SU-DHL-6 (cell line): ENCODE results near the gene RGS19.

Source experiments
- H2AFZ ChIP-seq: fragments of 200-600 bp; sonication (generic); 2 replicates; pipeline ENCODE4 v1.6.1; 2014; ENCODE audit warnings: low read depth, mild to moderate bottlenecking, moderate library complexity, mixed read lengths, antibody characterized with exemption, low read length; ENCODE audit not compliant: severe bottlenecking
- H3F3A ChIP-seq: fragments of 200-600 bp; shearing (Covaris generic); 2 replicates; pipeline ENCODE4 v1.6.0; 2016; ENCODE audit warnings: antibody characterized with exemption, mild to moderate bottlenecking; ENCODE audit not compliant: insufficient read depth
- H3K27ac ChIP-seq: fragments of 200-600 bp; sonication (generic); 2 replicates; pipeline ENCODE4 v1.5.1; 2016; ENCODE audit warnings: low read depth, mild to moderate bottlenecking, low read length, moderate library complexity, mixed read lengths
- H3K27me3 ChIP-seq: fragments of 200-600 bp; sonication (generic), shearing (Covaris generic); 2 replicates; pipeline ENCODE4 v1.6.0; 2014; ENCODE audit warnings: mild to moderate bottlenecking, low read length
- H3K36me3 ChIP-seq: fragments of 200-600 bp; sonication (generic); 2 replicates; pipeline ENCODE4 v1.6.1; 2014; ENCODE audit warnings: mild to moderate bottlenecking, low read length, mixed read lengths
- H3K4me2 ChIP-seq: fragments of 300-600, 200-600 bp; shearing (Covaris generic), sonication (generic); 2 replicates; pipeline ENCODE4 v1.6.0; 2014; ENCODE audit warnings: low read length, low read depth, mild to moderate bottlenecking; ENCODE audit not compliant: poor library complexity, severe bottlenecking
- H3K4me3 ChIP-seq: fragments of 200-600 bp; sonication (generic); 2 replicates; pipeline ENCODE4 v1.5.1; 2014; ENCODE audit warnings: antibody characterized with exemption, low read length, mild to moderate bottlenecking, mixed read lengths; ENCODE audit not compliant: insufficient read depth, poor library complexity, severe bottlenecking
- H3K79me2 ChIP-seq: fragments of 200-600 bp; sonication (generic); 2 replicates; pipeline ENCODE4 v1.6.1; 2014; ENCODE audit warnings: mild to moderate bottlenecking, low read length, moderate library complexity; ENCODE audit not compliant: insufficient read depth
- H3K9ac ChIP-seq: fragments of 200-600 bp; sonication (generic); 2 replicates; pipeline ENCODE4 v1.7.0; 2014; ENCODE audit warnings: mild to moderate bottlenecking, low read length
- H3K9me2 ChIP-seq: fragments of 200-600 bp; sonication (generic); replicated peaks from 2 replicates; pipeline ENCODE4 v1.6.1; 2014; ENCODE audit warnings: low read length; ENCODE audit not compliant: insufficient read depth
- H3K9me3 ChIP-seq: fragments of 200-600 bp; sonication (generic); 2 replicates; pipeline ENCODE4 v1.6.1; 2014; ENCODE audit warnings: low read length, mixed read lengths; ENCODE audit not compliant: insufficient read depth
- H4K20me1 ChIP-seq: fragments of 200-600 bp; sonication (generic); 2 replicates; pipeline ENCODE4 v1.6.1; 2014; ENCODE audit warnings: low read depth, mild to moderate bottlenecking, antibody characterized with exemption, low read length, moderate library complexity, mixed read lengths
- CTCF ChIP-seq: fragments of 200-600 bp; sonication (generic); IDR thresholded peaks from one replicate; pipeline ENCODE4 v1.5.1; 2017; ENCODE audit warnings: antibody characterized with exemption, mild to moderate bottlenecking, low read length, moderate library complexity; ENCODE audit not compliant: insufficient read depth, poor library complexity, severe bottlenecking
- EZH2phosphoT487 ChIP-seq: fragments of 200-600 bp; sonication (generic), shearing (Covaris generic); conservative IDR thresholded peaks from 2 replicates; pipeline ENCODE4 v1.6.1; 2018; ENCODE audit warnings: mild to moderate bottlenecking, antibody characterized with exemption, low read length, moderate library complexity, mixed read lengths

Gene RGS19

GRCh38 chr20:64083378-64083803, 4.1 kb upstream of the RGS19 start:
- Histone ChIP-seq H3K79me2 (no peaks in the 10 kb centered on the region), H3K4me2 (peak overlapping the region; percentile 36), H3F3A (peaks cover 25% of the 10 kb centered on the region; the same call in 1 of the 2 replicates)

GRCh38 chr20:64082820-64083377, 3.6 kb upstream of the RGS19 start:
- H4K20me1 ChIP-seq: no peaks in the 10 kb centered on the region
- peak overlapping the region; percentile 36 for H3K4me2 ChIP-seq
- H2AFZ ChIP-seq: no peak overlapping the region
- no peaks in the 10 kb centered on the region for H3K9me2 ChIP-seq
- no peaks in the 10 kb centered on the region for H3K9me3 ChIP-seq
- H3K27me3 ChIP-seq: no peaks in the 10 kb centered on the region
- no peak overlapping the region for H3K27ac ChIP-seq
- H3F3A ChIP-seq: peaks cover 30% of the 10 kb centered on the region
- no peaks in the 10 kb centered on the region for H3K36me3 ChIP-seq
- H3K9ac ChIP-seq: no peak overlapping the region
- no peaks in the 10 kb centered on the region for H3K79me2 ChIP-seq
- H3K4me3 ChIP-seq: no peak overlapping the region
- TF ChIP-seq EZH2phosphoT487 (no peak), CTCF (no peak)

More at GRCh38 chr20:64083378-64083803, 4.1 kb upstream of the RGS19 start:
- Histone ChIP-seq H4K20me1 (no peaks in the 10 kb centered on the region), H3K36me3 (no peaks in the 10 kb centered on the region), H3K27me3 (no peaks in the 10 kb centered on the region), H3K4me3 (no peak overlapping the region), H2AFZ (no peak overlapping the region), H3K27ac (no peak overlapping the region), H3K9me2 (no peaks in the 10 kb centered on the region), H3K9ac (0 out of 2 replicates have a peak overlapping the region, but pooled peaks have one; percentile 22), H3K9me3 (no peaks in the 10 kb centered on the region)
- no peak for TF ChIP-seq EZH2phosphoT487
- peak; percentile 32 for TF ChIP-seq CTCF

GRCh38 chr20:64082126-64082731, 2.9 kb upstream of the RGS19 start:
- no peaks in the 10 kb centered on the region for H3K27me3 ChIP-seq
- no peaks in the 10 kb centered on the region for H3K79me2 ChIP-seq
- H3K4me2 ChIP-seq: no peak overlapping the region
- H3K4me3 ChIP-seq: no peak overlapping the region
- no peaks in the 10 kb centered on the region for H4K20me1 ChIP-seq
- no peak overlapping the region for H2AFZ ChIP-seq
- peaks cover 36% of the 10 kb centered on the region for H3F3A ChIP-seq
- no peaks in the 10 kb centered on the region for H3K9me2 ChIP-seq
- H3K27ac ChIP-seq: no peak overlapping the region
- H3K36me3 ChIP-seq: no peaks in the 10 kb centered on the region
- TF ChIP-seq CTCF: no peak
- no peak for TF ChIP-seq EZH2phosphoT487
- no peaks in the 10 kb centered on the region for H3K9me3 ChIP-seq
- H3K9ac ChIP-seq: no peak overlapping the region
